GM23248 (cell line): ENCODE measurements around the gene PLAC8. TPM values are rescaled to one million over a fixed set of nuclear protein-coding genes. Genes with fewer than 3 reads are reported as not detected.
A peak's percentile ranks its signal among the peaks of the same experiment; 100 is the strongest.
"Not testable (repeated sequence)": the region's sequence is repeated elsewhere in the genome, so short reads cannot be mapped to it uniquely, and the experiment has no call there.

Experiments
- DNase-seq: peaks from one replicate; pipeline ENCODE4 v3.0.0-alpha.2; 2015
- H2AFZ ChIP-seq: fragments of 200-600 bp; sonication (generic); 2 replicates; pipeline ENCODE4 v1.6.1; 2016; ENCODE audit warnings: antibody characterized with exemption
- H3F3A ChIP-seq: fragments of 200-600 bp; sonication (generic); 2 replicates; pipeline ENCODE4 v1.6.1; 2016; ENCODE audit warnings: mild to moderate bottlenecking, antibody characterized with exemption, mixed run types; ENCODE audit not compliant: insufficient read depth
- H3K27ac ChIP-seq: fragments of 200-600 bp; sonication (generic); 2 replicates; pipeline ENCODE4 v1.5.1; 2016; ENCODE audit warnings: mild to moderate bottlenecking
- H3K27me3 ChIP-seq: fragments of 200-600 bp; sonication (generic); replicated peaks from 2 replicates; pipeline ENCODE4 v1.6.1; 2016; ENCODE audit warnings: mild to moderate bottlenecking; ENCODE audit not compliant: insufficient read depth
- H3K36me3 ChIP-seq: fragments of 200-600 bp; sonication (generic); 2 replicates; pipeline ENCODE4 v1.6.1; 2016; ENCODE audit warnings: low read depth, mild to moderate bottlenecking
- H3K4me1 ChIP-seq: fragments of 200-600 bp; sonication (generic); 2 replicates; pipeline ENCODE4 v1.6.1; 2016; ENCODE audit warnings: mild to moderate bottlenecking; ENCODE audit not compliant: insufficient read depth
- H3K4me2 ChIP-seq: fragments of 200-600 bp; sonication (generic); one replicate; pipeline ENCODE4 v1.6.1; 2016; ENCODE audit warnings: mild to moderate bottlenecking; ENCODE audit not compliant: unreplicated experiment
- H3K4me3 ChIP-seq: fragments of 200-600 bp; sonication (generic); 2 replicates; pipeline ENCODE4 v1.5.1; 2016; ENCODE audit warnings: mild to moderate bottlenecking
- H3K79me2 ChIP-seq: fragments of 200-600 bp; sonication (generic); 2 replicates; pipeline ENCODE4 v1.6.1; 2016; ENCODE audit warnings: mild to moderate bottlenecking; ENCODE audit not compliant: insufficient read depth
- H3K9ac ChIP-seq: fragments of 200-600 bp; sonication (generic); 2 replicates; pipeline ENCODE4 v1.6.1; 2016; ENCODE audit warnings: mild to moderate bottlenecking
- H3K9me2 ChIP-seq: fragments of 200-600 bp; sonication (generic); 2 replicates; pipeline ENCODE4 v1.6.1; 2016; ENCODE audit warnings: mixed run types, mild to moderate bottlenecking, moderate library complexity; ENCODE audit not compliant: insufficient read depth
- H3K9me3 ChIP-seq: fragments of 200-600 bp; sonication (generic); one replicate; pipeline ENCODE4 v1.6.1; 2017; ENCODE audit warnings: low read depth
- H4K20me1 ChIP-seq: fragments of 200-600 bp; sonication (generic); 2 replicates; pipeline ENCODE4 v1.6.0; 2016; ENCODE audit not compliant: insufficient read depth
- EZH2 ChIP-seq: fragments of 200-600 bp; sonication (generic); IDR thresholded peaks from 2 replicates; pipeline ENCODE4 v1.6.1; 2018; ENCODE audit warnings: antibody characterized with exemption, mild to moderate bottlenecking; ENCODE audit not compliant: insufficient read depth, poor library complexity, severe bottlenecking
- EZH2phosphoT487 ChIP-seq: fragments of 200-600 bp; sonication (generic); IDR thresholded peaks from 2 replicates; pipeline ENCODE4 v1.6.1; 2018; ENCODE audit warnings: antibody characterized with exemption, moderate library complexity, mild to moderate bottlenecking, low read depth; ENCODE audit not compliant: insufficient read depth
- WGBS, 2 experiments: methylation state at CpG; one replicate each; pipeline ENCODE4 v1.1.6; 2015 to 2017; ENCODE audit warnings: low lambda C conversion rate in 2 of 2, low coverage in 1 of 2; ENCODE audit errors: missing lambda C conversion rate in 2 of 2; 5-methylcytosine and 5-hydroxymethylcytosine counted together
- in situ Hi-C: fragments of 300-500 bp; cut with MboI; formaldehyde crosslinking; loops from 2 replicates; pipeline ENCODE4 v1.15.0; 2020
- polyA plus RNA-seq: library from polyadenylated mRNA; unstranded; fragments of >200 nt; fragmentation: Nextera tagmentation; extraction: Ambion mirVana; gene quantifications from 2 replicates; pipeline ENCODE4 v1.2.1, GENCODE V29; 2016
- total RNA-seq: library from RNA; depleted of rRNA; stranded (reverse); fragments of >200 nt; shearing (Covaris generic); gene quantifications from 2 replicates; pipeline ENCODE4 v1.2.3, GENCODE V29; 2014

PLAC8 gene
- total and polyA plus RNA-seq, 2 experiments from 2014 or later, result 0.40 TPM; not detected in 1

- no peak for TF ChIP-seq EZH2
- TF ChIP-seq EZH2phosphoT487, result no peak
- Histone ChIP-seq H3F3A (no peaks in the 10 kb centered on the region), H3K4me3 (no peak overlapping the region), H4K20me1 (no peaks in the 10 kb centered on the region), H3K4me2 (no peak overlapping the region), H3K4me1 (no peaks in the 10 kb centered on the region), H2AFZ (no peak overlapping the region), H3K9me3 (no peaks in the 10 kb centered on the region), H3K79me2 (no peaks in the 10 kb centered on the region), H3K27me3 (no peaks in the 10 kb centered on the region), H3K9ac (no peak overlapping the region), H3K27ac (no peak overlapping the region), H3K9me2 (no peaks in the 10 kb centered on the region), H3K36me3 (no peaks in the 10 kb centered on the region)
- WGBS, 2 experiments, result 57 to 59% methylated on average over 11 of the region's 11 CpGs
- DNase-seq, result no peak
- in situ Hi-C loops, result no loop called here
These were observed 30.5 kb downstream of the PLAC8 start for GRCh38 chr4:83083925-83084475.

- TF ChIP-seq EZH2phosphoT487 (no peak), EZH2 (no peak)
- WGBS, 2 experiments, result 87% methylated on average over 4 of the region's 4 CpGs
- in situ Hi-C loops, result no loop called here
- Histone ChIP-seq H3K27me3 (no peaks in the 10 kb centered on the region), H3K4me2 (no peak overlapping the region), H4K20me1 (no peaks in the 10 kb centered on the region), H3K79me2 (no peaks in the 10 kb centered on the region), H3F3A (no peaks in the 10 kb centered on the region), H3K36me3 (no peaks in the 10 kb centered on the region), H3K9ac (no peak overlapping the region), H3K4me3 (no peak overlapping the region), H3K9me3 (no peaks in the 10 kb centered on the region), H3K4me1 (no peaks in the 10 kb centered on the region), H3K27ac (no peak overlapping the region), H3K9me2 (no peaks in the 10 kb centered on the region), H2AFZ (no peak overlapping the region)
- DNase-seq, result peak; percentile 13
These were observed 31.8 kb downstream of the PLAC8 start for GRCh38 chr4:83082777-83083176.

- no peaks in the 10 kb centered on the region for H4K20me1 ChIP-seq
- H2AFZ ChIP-seq, result no peak overlapping the region
- WGBS, 2 experiments, result 92 to 95% methylated on average over 6 of the region's 6 CpGs
- H3K79me2 ChIP-seq, result no peaks in the 10 kb centered on the region
- DNase-seq, result no peak
- TF ChIP-seq EZH2, result no peak
- TF ChIP-seq EZH2phosphoT487, result no peak
- no peaks in the 10 kb centered on the region for H3K9me2 ChIP-seq
- no peaks in the 10 kb centered on the region for H3K27me3 ChIP-seq
- no peaks in the 10 kb centered on the region for H3K9me3 ChIP-seq
- no peak overlapping the region for H3K27ac ChIP-seq
- H3F3A ChIP-seq, result peaks cover 1% of the 10 kb centered on the region; the same call in 1 of the 2 replicates
- H3K36me3 ChIP-seq, result no peaks in the 10 kb centered on the region; the same call in none of the 2 replicates
- no peak overlapping the region for H3K4me2 ChIP-seq
- H3K4me1 ChIP-seq, result peaks cover 6% of the 10 kb centered on the region
- in situ Hi-C loops, result no loop called here
- H3K9ac ChIP-seq, result no peak overlapping the region
- H3K4me3 ChIP-seq, result no peak overlapping the region
These were observed 34.0 kb downstream of the PLAC8 start for GRCh38 chr4:83080561-83080960.

GRCh38 chr4:83075311-83076095 lies 39.0 kb downstream of the PLAC8 start:
- peaks cover 16% of the 10 kb centered on the region for H3F3A ChIP-seq
- H3K36me3 ChIP-seq, result no peaks in the 10 kb centered on the region; the same call in none of the 2 replicates
- H2AFZ ChIP-seq, result no peak overlapping the region
- peak overlapping the region; percentile 37; the same call in 1 of the 2 replicates for H3K9ac ChIP-seq
- H4K20me1 ChIP-seq, result no peaks in the 10 kb centered on the region
- no peaks in the 10 kb centered on the region for H3K27me3 ChIP-seq
- in situ Hi-C loops, result loop anchor here (5.0 kb wide), 1 partner anchor 182 kb away; no protein-coding TSS in a partner anchor
- no peaks in the 10 kb centered on the region for H3K9me2 ChIP-seq
- peak overlapping the region; percentile 23 for H3K4me3 ChIP-seq
- H3K9me3 ChIP-seq, result no peaks in the 10 kb centered on the region
- no peaks in the 10 kb centered on the region for H3K79me2 ChIP-seq
- peak; percentile 72 for DNase-seq
- peak overlapping the region; percentile 66 for H3K4me2 ChIP-seq
- WGBS, 2 experiments, result 6% methylated on average over 4 of the region's 4 CpGs
- peaks cover 22% of the 10 kb centered on the region for H3K4me1 ChIP-seq
- H3K27ac ChIP-seq, result peak overlapping the region; percentile 39; the same call in 1 of the 2 replicates
- TF ChIP-seq EZH2phosphoT487 (no peak), EZH2 (no peak)

- not testable (repeated sequence) for H3K36me3 ChIP-seq, H3K4me3 ChIP-seq, DNase-seq, H3K79me2 ChIP-seq, H3K4me2 ChIP-seq, H3K9ac ChIP-seq, H3K27me3 ChIP-seq, H3K9me2 ChIP-seq, H2AFZ ChIP-seq, H3K9me3 ChIP-seq, H4K20me1 ChIP-seq
- WGBS, 2 experiments, result 84 to 86% methylated on average over 7 of the region's 7 CpGs
- H3F3A ChIP-seq, result peaks cover 18% of the 10 kb centered on the region
- peak overlapping the region; percentile 39; the same call in 1 of the 2 replicates for H3K27ac ChIP-seq
- in situ Hi-C loops, result loop anchor here (5.0 kb wide), 1 partner anchor 183 kb away; no protein-coding TSS in a partner anchor
- peaks cover 24% of the 10 kb centered on the region for H3K4me1 ChIP-seq
These were observed 39.7 kb downstream of the PLAC8 start for GRCh38 chr4:83074783-83075182.
